A549 (cell line): ENCODE data around the gene HEG1. TPM values are rescaled to one million over a fixed set of nuclear protein-coding genes. Genes with fewer than 3 reads are reported as not detected.

Experiments
- ATAC-seq, 2 experiments: fragments of 200-7000 bp in 1 of 2; fragments of >200 bp in 1 of 2; cut with Nextera tagmentation in 1 of 2; cut with Tn5 transposase in 1 of 2; 3 replicates each; pipeline versions ENCODE4 v1.8.0 to v1.9.1; 2018 to 2020; ENCODE audit warnings: mild to moderate bottlenecking in 1 of 2, moderate library complexity in 1 of 2
- CTCF ChIA-PET: fragments of 300-600 bp; sonication (Branson Sonifier 250); formaldehyde crosslinking; extraction: SDS; loops from one replicate; lab custom pipeline; 2021; ENCODE audit warnings: antibody characterized with exemption, inconsistent platforms; lab: Yijun Ruan, JAX
- POLR2A ChIA-PET: fragments of 350-600 bp; formaldehyde crosslinking; extraction: SDS; loops from one replicate; lab custom pipeline; 2021; ENCODE audit warnings: antibody characterized with exemption, inconsistent platforms; lab: Yijun Ruan, JAX
- DNase-seq, 2 experiments: peaks; one replicate each; pipeline versions ENCODE4 v3.0.0 to v3.0.0-alpha.2; 2011 to 2016; ENCODE audit warnings: low read depth in 1 of 2, low spot score in 1 of 2
- FAIRE-seq: peaks from 2 replicates; lab custom pipeline; 2011; peaks lifted over from hg19 to GRCh38; lab: Jason Lieb, UNC
- H3K27ac ChIP-seq, 2 experiments: fragments of >200 bp; sonication (Bioruptor Twin); formaldehyde crosslinking; 3 replicates each; pipeline ENCODE4 v1.5.1; 2016 to 2017
- H3K4me1 ChIP-seq: fragments of >200 bp; sonication (Bioruptor Twin); formaldehyde crosslinking; 3 replicates; pipeline ENCODE4 v1.6.1; 2016
- H3K4me2 ChIP-seq: fragments of >200 bp; sonication (Bioruptor Twin); formaldehyde crosslinking; 3 replicates; pipeline ENCODE4 v1.6.1; 2016
- H3K4me3 ChIP-seq: fragments of >200 bp; sonication (Bioruptor Twin); formaldehyde crosslinking; 3 replicates; pipeline ENCODE4 v1.5.1; 2016
- H3K9me3 ChIP-seq: fragments of >200 bp; sonication (Bioruptor Twin); formaldehyde crosslinking; 3 replicates; pipeline ENCODE4 v1.6.1; 2016
- BCL3 ChIP-seq: fragments of >200 bp; sonication (Bioruptor Twin); formaldehyde crosslinking; IDR thresholded peaks from 3 replicates; pipeline ENCODE4 v1.6.1; 2016
- EHF ChIP-seq: fragments of 250-450 bp; sonication (Bioruptor Pico); IDR thresholded peaks from 2 replicates; pipeline ENCODE4 v1.5.0; 2020; ENCODE audit warnings: mild to moderate bottlenecking
- ELK1 ChIP-seq: fragments of 150-350 bp; IDR thresholded peaks from 2 replicates; pipeline ENCODE4 v1.6.1; 2014; ENCODE audit warnings: low read depth, mild to moderate bottlenecking, low read length
- EP300 ChIP-seq, 2 experiments: fragments of >200 bp; sonication (Bioruptor Twin); formaldehyde crosslinking; IDR thresholded peaks; 2 replicates in 1 of 2; 3 replicates in 1 of 2; pipeline ENCODE4 v1.6.1; 2016 to 2017
- ESRRA ChIP-seq: fragments of 150-350 bp; IDR thresholded peaks from 2 replicates; pipeline ENCODE4 v1.6.1; 2014; ENCODE audit warnings: mild to moderate bottlenecking, low read length, borderline replicate concordance
- FOSL2 ChIP-seq, 2 experiments: fragments of 450-650 bp in 1 of 2; fragments of >200 bp in 1 of 2; sonication (Bioruptor Twin) in 1 of 2; formaldehyde crosslinking; IDR thresholded peaks; 2 replicates each; pipeline versions ENCODE4 v1.5.0 to v1.6.1; 2016 to 2020; ENCODE audit warnings: mild to moderate bottlenecking in 1 of 2, moderate library complexity in 1 of 2
- FOXS1 ChIP-seq: fragments of 250-450 bp; sonication (Bioruptor Pico); IDR thresholded peaks from 2 replicates; pipeline ENCODE4 v1.5.0; 2020; ENCODE audit warnings: mild to moderate bottlenecking, moderate library complexity
- HES2 ChIP-seq: fragments of >200 bp; sonication (Bioruptor Twin); formaldehyde crosslinking; IDR thresholded peaks from 2 replicates; pipeline ENCODE4 v1.6.1; 2016
- HEYL ChIP-seq: fragments of 250-450 bp; sonication (Bioruptor Pico); IDR thresholded peaks from 2 replicates; pipeline ENCODE4 v1.8.0; 2021; ENCODE audit warnings: mild to moderate bottlenecking, moderate library complexity
- JUN ChIP-seq, 2 experiments: fragments of >200 bp; sonication (Bioruptor Twin); formaldehyde crosslinking; IDR thresholded peaks; 2 replicates in 1 of 2; 3 replicates in 1 of 2; pipeline ENCODE4 v1.6.1; 2016 to 2017
- JUNB ChIP-seq: fragments of >200 bp; sonication (Bioruptor Twin); formaldehyde crosslinking; IDR thresholded peaks from 2 replicates; pipeline ENCODE4 v1.6.1; 2016
- KDM1A ChIP-seq: fragments of 200-600 bp; sonication (generic); IDR thresholded peaks from 2 replicates; pipeline ENCODE4 v1.6.1; 2016; ENCODE audit warnings: low read depth, mild to moderate bottlenecking
- KDM5A ChIP-seq: fragments of 200-600 bp; sonication (generic); IDR thresholded peaks from 2 replicates; pipeline ENCODE4 v1.6.1; 2016; ENCODE audit warnings: antibody characterized with exemption, mild to moderate bottlenecking
- MAFK ChIP-seq: fragments of 450-650 bp; IDR thresholded peaks from 2 replicates; pipeline ENCODE4 v1.6.1; 2014; ENCODE audit not compliant: partially characterized antibody
- MAX ChIP-seq: IDR thresholded peaks from 2 replicates; pipeline ENCODE4 v1.6.1; 2012
- MAZ ChIP-seq: fragments of 150-350 bp; IDR thresholded peaks from 2 replicates; pipeline ENCODE4 v1.6.1; 2014; ENCODE audit warnings: antibody characterized with exemption, low read depth, low read length, borderline replicate concordance
- MYC ChIP-seq: IDR thresholded peaks from 2 replicates; pipeline ENCODE4 v1.6.1; 2012; ENCODE audit warnings: mild to moderate bottlenecking, inconsistent platforms, low read length, improper control_type of control experiment, borderline replicate concordance
- NFE2L2 ChIP-seq: fragments of 150-350 bp; conservative IDR thresholded peaks from 2 replicates; pipeline ENCODE4 v1.6.1; 2014; ENCODE audit warnings: low read length
- PHF8 ChIP-seq: fragments of 200-600 bp; sonication (generic); IDR thresholded peaks from 2 replicates; pipeline ENCODE4 v1.6.1; 2016; ENCODE audit warnings: low read depth, mild to moderate bottlenecking, antibody characterized with exemption, moderate library complexity, borderline replicate concordance
- POLR2A ChIP-seq: IDR thresholded peaks from 2 replicates; pipeline ENCODE4 v1.6.1; 2012; ENCODE audit warnings: mild to moderate bottlenecking, low read length
- POLR2AphosphoS2 ChIP-seq: conservative IDR thresholded peaks from 2 replicates; pipeline ENCODE4 v1.6.1; 2012; ENCODE audit warnings: low read length, improper control_type of control experiment, inconsistent platforms
- RCOR1 ChIP-seq: fragments of 150-350 bp; IDR thresholded peaks from 2 replicates; pipeline ENCODE4 v1.6.1; 2014; ENCODE audit warnings: antibody characterized with exemption, low read length, low read depth
- SMC3 ChIP-seq: fragments of >200 bp; sonication (Bioruptor Twin); formaldehyde crosslinking; IDR thresholded peaks from 3 replicates; pipeline ENCODE4 v1.6.1; 2018; ENCODE audit warnings: inconsistent platforms
- ZNF302 ChIP-seq: fragments of 250-450 bp; sonication (Bioruptor Pico); IDR thresholded peaks from 2 replicates; pipeline ENCODE4 v1.9.0; 2021; ENCODE audit warnings: inconsistent platforms, mild to moderate bottlenecking, moderate library complexity
- WGBS: methylation state at CpG from one replicate; pipeline ENCODE4 v1.1.6; 2017; ENCODE audit errors: missing lambda C conversion rate; 5-methylcytosine and 5-hydroxymethylcytosine counted together
- polyA plus RNA-seq, 4 experiments: library from polyadenylated mRNA; depleted of rRNA in 3 of 4; stranded (reverse); fragments of >200 nt; fragmentation: RNase III in 1 of 4; extraction: RNeasy Plus Mini Kit Qiagen cat#74134 plus additional on column Dnase treatment in 1 of 4; gene quantifications; 2 replicates in 3 of 4; 3 replicates in 1 of 4; pipeline ENCODE4 v1.2.3, GENCODE V29; 2011 to 2017

The HEG1 gene
- polyA plus RNA-seq, 2 of the 4 experiments (the other 2 are of a cell fraction) = 5.4 to 5.6 TPM

- Histone ChIP-seq H3K27ac (no peak overlapping the region), H3K9me3 (no peaks in the 10 kb centered on the region), H3K4me3 (no peak overlapping the region), H3K4me2 (no peak overlapping the region), H3K4me1 (no peaks in the 10 kb centered on the region)
- FAIRE-seq = no peak
- CTCF ChIA-PET = interaction anchor here (1.3 to 1.4 kb wide), 2 partner anchors 9 to 13 kb away, joined by 3 to 4 read pairs; no protein-coding TSS in a partner anchor
- ATAC-seq = no peak
- TF ChIP-seq PHF8 (no peak), FOSL2 (IDR thresholded peaks at IDR 0.05) (no peak), FOSL2 (CRISPR knock-in tag; IDR thresholded peaks at IDR 0.05) (no peak), MAZ (no peak), MAFK (no peak), KDM1A (no peak), BCL3 (no peak)
- POLR2A ChIA-PET = no interaction called here
- WGBS = 98% methylated on average over 5 of the region's 5 CpGs
- no peak for DNase-seq
These were observed 31.0 kb downstream of the HEG1 start for GRCh38 chr3:125024817-125025216.

GRCh38 chr3:125023833-125024555 lies 31.8 kb downstream of the HEG1 start:
- H3K4me3 ChIP-seq = no peak overlapping the region
- no peak overlapping the region for H3K27ac ChIP-seq
- 87% methylated on average over 8 of the region's 8 CpGs for WGBS
- FAIRE-seq (no peak), ATAC-seq (no peak), DNase-seq (no peak)
- ChIA-PET POLR2A (no interaction called here), CTCF (interaction anchor here (0.8 to 1.3 kb wide), 2 partner anchors 8 to 14 kb away, joined by 3 read pairs; no protein-coding TSS in a partner anchor)
- TF ChIP-seq MAFK (no peak), FOXS1 (CRISPR knock-in tag) (no peak), POLR2A (no peak), KDM1A (no peak), SMC3 (no peak), NFE2L2 (no peak), HES2 (no peak), JUNB (no peak)
- no peaks in the 10 kb centered on the region for H3K4me1 ChIP-seq
- H3K9me3 ChIP-seq = no peaks in the 10 kb centered on the region
- no peak overlapping the region for H3K4me2 ChIP-seq

GRCh38 chr3:125022206-125022605 lies 33.6 kb downstream of the HEG1 start:
- TF ChIP-seq MAX (no peak), KDM5A (no peak), EHF (no peak), ESRRA (no peak), RCOR1 (no peak), ZNF302 (no peak), POLR2AphosphoS2 (no peak), HEYL (CRISPR knock-in tag) (no peak), ELK1 (no peak), MYC (no peak), EP300 (IDR thresholded peaks at IDR 0.05) (no peak), JUN (IDR thresholded peaks at IDR 0.05) (no peak), JUNB (no peak)
- TF ChIP-seq, all 56 proteins: peak for 0
- DNase-seq (no peak), ATAC-seq (no peak), FAIRE-seq (no peak)
- CTCF ChIA-PET = no interaction called here
- POLR2A ChIA-PET = no interaction called here
- 90% methylated on average over 2 of the region's 2 CpGs for WGBS
- Histone ChIP-seq H3K9me3 (no peaks in the 10 kb centered on the region), H3K27ac (no peak overlapping the region), H3K4me3 (no peak overlapping the region), H3K4me1 (no peaks in the 10 kb centered on the region), H3K4me2 (no peak overlapping the region)
